Measurements from ENCODE around the gene ANO9. TPM values are rescaled to one million over a fixed set of nuclear protein-coding genes. Genes with fewer than 3 reads are reported as not detected.

ANO9 gene
- total and polyA plus RNA-seq, 4 donors = 0.20 to 0.75 (median 0.40) TPM

DNA sequence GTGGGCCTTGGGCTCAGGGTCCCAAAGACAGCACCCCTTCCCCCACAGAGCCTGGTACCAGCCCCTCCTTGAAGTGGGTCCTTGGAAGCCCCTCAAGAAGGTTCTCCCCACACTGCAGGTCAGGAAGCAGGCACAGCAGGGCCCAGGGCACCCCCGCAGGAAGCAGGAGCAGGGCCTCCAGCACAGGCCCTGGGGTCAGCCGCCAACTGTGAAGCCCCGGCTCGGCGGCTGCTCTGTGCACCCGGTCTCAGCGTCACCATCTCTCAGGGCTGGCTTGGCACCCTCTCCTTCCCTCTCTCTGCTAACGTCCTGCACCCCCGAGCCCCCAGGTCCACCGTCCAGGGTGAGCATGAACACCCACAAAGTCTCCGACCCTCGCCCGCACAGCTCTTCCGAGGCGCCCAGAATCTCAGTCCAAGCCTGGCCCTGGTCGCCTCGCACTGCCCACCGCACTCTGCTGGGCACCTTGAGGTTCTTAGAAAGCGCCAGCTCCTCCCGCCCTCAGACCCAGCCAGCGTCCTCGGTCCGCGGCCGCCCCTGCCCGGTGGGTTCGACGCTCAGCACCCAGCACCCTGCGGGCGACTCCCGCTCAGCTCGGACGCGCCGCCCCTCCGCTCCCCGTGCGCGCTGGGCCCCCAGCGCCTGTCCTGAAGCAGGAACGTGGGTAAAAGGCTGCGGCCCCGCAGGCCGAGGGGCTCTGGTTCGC lies 25.6 kb downstream of the ANO9 start:
- WGBS = 17% methylated on average over 45 of the region's 45 CpGs
- TF ChIP-seq GABPA (IDR thresholded peaks at IDR 0.05 in 1 of 2, conservative IDR thresholded peaks at IDR 0.05 in 1 of 2) = no peak
- no peak for TF ChIP-seq HNF4A (conservative IDR thresholded peaks at IDR 0.05)
- TF ChIP-seq, protein P1, sequence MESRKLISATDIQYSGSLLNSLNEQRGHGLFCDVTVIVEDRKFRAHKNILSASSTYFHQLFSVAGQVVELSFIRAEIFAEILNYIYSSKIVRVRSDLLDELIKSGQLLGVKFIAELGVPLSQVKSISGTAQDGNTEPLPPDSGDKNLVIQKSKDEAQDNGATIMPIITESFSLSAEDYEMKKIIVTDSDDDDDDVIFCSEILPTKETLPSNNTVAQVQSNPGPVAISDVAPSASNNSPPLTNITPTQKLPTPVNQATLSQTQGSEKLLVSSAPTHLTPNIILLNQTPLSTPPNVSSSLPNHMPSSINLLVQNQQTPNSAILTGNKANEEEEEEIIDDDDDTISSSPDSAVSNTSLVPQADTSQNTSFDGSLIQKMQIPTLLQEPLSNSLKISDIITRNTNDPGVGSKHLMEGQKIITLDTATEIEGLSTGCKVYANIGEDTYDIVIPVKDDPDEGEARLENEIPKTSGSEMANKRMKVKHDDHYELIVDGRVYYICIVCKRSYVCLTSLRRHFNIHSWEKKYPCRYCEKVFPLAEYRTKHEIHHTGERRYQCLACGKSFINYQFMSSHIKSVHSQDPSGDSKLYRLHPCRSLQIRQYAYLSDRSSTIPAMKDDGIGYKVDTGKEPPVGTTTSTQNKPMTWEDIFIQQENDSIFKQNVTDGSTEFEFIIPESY (IDR thresholded peaks at IDR 0.05) = no peak
- no peak for TF ChIP-seq TAF1 (conservative IDR thresholded peaks at IDR 0.05)
- no peak for TF ChIP-seq FOXA2 (IDR thresholded peaks at IDR 0.05)
- TF ChIP-seq, protein P2, sequence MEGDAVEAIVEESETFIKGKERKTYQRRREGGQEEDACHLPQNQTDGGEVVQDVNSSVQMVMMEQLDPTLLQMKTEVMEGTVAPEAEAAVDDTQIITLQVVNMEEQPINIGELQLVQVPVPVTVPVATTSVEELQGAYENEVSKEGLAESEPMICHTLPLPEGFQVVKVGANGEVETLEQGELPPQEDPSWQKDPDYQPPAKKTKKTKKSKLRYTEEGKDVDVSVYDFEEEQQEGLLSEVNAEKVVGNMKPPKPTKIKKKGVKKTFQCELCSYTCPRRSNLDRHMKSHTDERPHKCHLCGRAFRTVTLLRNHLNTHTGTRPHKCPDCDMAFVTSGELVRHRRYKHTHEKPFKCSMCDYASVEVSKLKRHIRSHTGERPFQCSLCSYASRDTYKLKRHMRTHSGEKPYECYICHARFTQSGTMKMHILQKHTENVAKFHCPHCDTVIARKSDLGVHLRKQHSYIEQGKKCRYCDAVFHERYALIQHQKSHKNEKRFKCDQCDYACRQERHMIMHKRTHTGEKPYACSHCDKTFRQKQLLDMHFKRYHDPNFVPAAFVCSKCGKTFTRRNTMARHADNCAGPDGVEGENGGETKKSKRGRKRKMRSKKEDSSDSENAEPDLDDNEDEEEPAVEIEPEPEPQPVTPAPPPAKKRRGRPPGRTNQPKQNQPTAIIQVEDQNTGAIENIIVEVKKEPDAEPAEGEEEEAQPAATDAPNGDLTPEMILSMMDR (IDR thresholded peaks at IDR 0.05; ENCODE audit: low read depth, low read length, missing input control) = no peak
- TF ChIP-seq, protein P3, sequence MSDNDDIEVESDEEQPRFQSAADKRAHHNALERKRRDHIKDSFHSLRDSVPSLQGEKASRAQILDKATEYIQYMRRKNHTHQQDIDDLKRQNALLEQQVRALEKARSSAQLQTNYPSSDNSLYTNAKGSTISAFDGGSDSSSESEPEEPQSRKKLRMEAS (IDR thresholded peaks at IDR 0.05) = no peak
- TF ChIP-seq RAD21 (IDR thresholded peaks at IDR 0.05) = no peak
- TF ChIP-seq RXRA (IDR thresholded peaks at IDR 0.05) = no peak
- no peak for TF ChIP-seq SP1 (IDR thresholded peaks at IDR 0.05)
- no peak for TF ChIP-seq NR2F2 (IDR thresholded peaks at IDR 0.05)
- no peak for TF ChIP-seq JUND (IDR thresholded peaks at IDR 0.05)
- no peak for TF ChIP-seq YY1 (IDR thresholded peaks at IDR 0.05)
- no peak for TF ChIP-seq HNF4G (IDR thresholded peaks at IDR 0.05)
- no peak for TF ChIP-seq FOXA1 (IDR thresholded peaks at IDR 0.05)
- TF ChIP-seq, protein P4, sequence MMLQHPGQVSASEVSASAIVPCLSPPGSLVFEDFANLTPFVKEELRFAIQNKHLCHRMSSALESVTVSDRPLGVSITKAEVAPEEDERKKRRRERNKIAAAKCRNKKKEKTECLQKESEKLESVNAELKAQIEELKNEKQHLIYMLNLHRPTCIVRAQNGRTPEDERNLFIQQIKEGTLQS (IDR thresholded peaks at IDR 0.05) = no peak
- TF ChIP-seq EGR1 (IDR thresholded peaks at IDR 0.05; ENCODE audit: low read depth in 2 of 2) = no peak
- TF ChIP-seq, protein P5, sequence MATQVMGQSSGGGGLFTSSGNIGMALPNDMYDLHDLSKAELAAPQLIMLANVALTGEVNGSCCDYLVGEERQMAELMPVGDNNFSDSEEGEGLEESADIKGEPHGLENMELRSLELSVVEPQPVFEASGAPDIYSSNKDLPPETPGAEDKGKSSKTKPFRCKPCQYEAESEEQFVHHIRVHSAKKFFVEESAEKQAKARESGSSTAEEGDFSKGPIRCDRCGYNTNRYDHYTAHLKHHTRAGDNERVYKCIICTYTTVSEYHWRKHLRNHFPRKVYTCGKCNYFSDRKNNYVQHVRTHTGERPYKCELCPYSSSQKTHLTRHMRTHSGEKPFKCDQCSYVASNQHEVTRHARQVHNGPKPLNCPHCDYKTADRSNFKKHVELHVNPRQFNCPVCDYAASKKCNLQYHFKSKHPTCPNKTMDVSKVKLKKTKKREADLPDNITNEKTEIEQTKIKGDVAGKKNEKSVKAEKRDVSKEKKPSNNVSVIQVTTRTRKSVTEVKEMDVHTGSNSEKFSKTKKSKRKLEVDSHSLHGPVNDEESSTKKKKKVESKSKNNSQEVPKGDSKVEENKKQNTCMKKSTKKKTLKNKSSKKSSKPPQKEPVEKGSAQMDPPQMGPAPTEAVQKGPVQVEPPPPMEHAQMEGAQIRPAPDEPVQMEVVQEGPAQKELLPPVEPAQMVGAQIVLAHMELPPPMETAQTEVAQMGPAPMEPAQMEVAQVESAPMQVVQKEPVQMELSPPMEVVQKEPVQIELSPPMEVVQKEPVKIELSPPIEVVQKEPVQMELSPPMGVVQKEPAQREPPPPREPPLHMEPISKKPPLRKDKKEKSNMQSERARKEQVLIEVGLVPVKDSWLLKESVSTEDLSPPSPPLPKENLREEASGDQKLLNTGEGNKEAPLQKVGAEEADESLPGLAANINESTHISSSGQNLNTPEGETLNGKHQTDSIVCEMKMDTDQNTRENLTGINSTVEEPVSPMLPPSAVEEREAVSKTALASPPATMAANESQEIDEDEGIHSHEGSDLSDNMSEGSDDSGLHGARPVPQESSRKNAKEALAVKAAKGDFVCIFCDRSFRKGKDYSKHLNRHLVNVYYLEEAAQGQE (IDR thresholded peaks at IDR 0.05) = no peak
- H3K4me3 ChIP-seq (ENCODE audit: low read depth in 1 of 3, low read length in 3 of 3) = peak overlapping the region; percentile 32 to 69 (median 56)
- peak overlapping the region; percentile 37 to 65 for H3K27ac ChIP-seq (ENCODE audit: low read depth in 1 of 2, low read length in 2 of 2)
- H3K9me3 ChIP-seq (ENCODE audit: control insufficient read depth in 4 of 4, low read length in 3 of 4) = no peaks in the 10 kb centered on the region
- H3K9ac ChIP-seq (ENCODE audit: low read depth in 1 of 2, low read length in 2 of 2) = no peak overlapping the region
- no peaks in the 10 kb centered on the region for H3K36me3 ChIP-seq (ENCODE audit: control insufficient read depth in 4 of 4, insufficient read depth in 3 of 4, low read depth in 1 of 4, low read length in 3 of 4)
- H3K27me3 ChIP-seq (ENCODE audit: control insufficient read depth in 4 of 4, insufficient read depth in 4 of 4, low read length in 3 of 4) = no peaks in the 10 kb centered on the region
- DNase-seq (ENCODE audit: low spot score) = no peak
- H3K4me1 ChIP-seq (ENCODE audit: control insufficient read depth in 4 of 4, insufficient read depth in 4 of 4, low read length in 3 of 4) = peaks cover 7 to 47% (median 23%) of the 10 kb centered on the region in 4 donors

Data from liver (tissue), 9 donors.